ENCODE results near the gene ZMYM5.
"Not testable (repeated sequence)": the region's sequence is repeated elsewhere in the genome, so short reads cannot be mapped to it uniquely, and the experiment has no call there.

ZMYM5 gene

GRCh38 chr13:19818223-19818842 lies 45.1 kb downstream of the ZMYM5 start:
- no peak for DNase-seq (ENCODE audit: low read depth)

DNA sequence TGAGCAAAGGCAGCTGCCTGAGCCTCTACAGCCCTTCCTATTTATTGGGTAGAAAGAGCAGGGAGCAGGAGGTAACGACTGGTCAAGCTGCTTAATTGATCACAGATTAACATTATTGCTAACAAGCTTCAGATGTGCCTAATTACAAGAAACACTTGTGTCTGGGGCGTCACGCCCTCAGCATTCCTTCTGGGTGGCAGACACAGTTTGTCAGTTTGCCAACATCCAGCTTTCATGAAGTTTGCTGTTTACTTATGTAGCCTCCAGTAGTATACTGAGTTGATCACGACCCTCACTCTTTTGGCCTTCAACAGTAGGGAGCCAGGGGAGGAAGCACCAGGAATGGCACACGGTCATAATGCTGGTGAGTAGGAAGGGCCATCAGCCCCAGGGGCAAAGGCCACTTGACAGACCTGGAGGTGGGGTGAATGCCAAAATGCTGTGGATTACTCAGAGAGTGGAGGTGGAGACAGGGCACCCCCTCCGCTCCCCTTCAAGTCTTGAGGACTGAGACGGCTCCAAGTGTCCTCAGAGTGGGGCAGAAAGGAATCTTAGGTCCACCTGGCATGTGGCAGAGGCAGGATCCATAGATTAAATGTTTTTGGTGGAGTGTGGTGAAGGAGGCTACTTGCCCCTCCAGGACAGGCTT lies 45.8 kb downstream of the ZMYM5 start:
- no peak for DNase-seq (ENCODE audit: low read depth)

DNA sequence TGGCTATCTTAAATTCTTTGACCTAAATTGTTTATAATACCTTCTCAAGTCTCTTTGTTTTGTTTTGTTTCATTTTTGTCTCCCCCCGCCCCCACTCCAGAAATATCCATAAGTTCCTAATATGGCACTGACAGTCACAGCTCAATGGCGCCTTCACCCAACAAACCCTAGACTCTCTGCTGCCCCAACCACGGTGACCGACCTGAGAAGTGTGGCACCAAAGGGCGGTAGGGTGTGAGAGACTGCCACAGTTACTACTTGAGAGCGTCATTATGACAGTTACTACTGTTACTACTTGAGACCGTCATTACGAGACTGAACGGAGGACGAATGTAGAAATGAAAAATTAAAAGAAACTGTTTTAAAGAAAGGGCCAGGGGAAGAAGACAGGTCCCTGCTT lies 46.3 kb downstream of the ZMYM5 start:
- DNase-seq (ENCODE audit: low read depth), result no peak

DNA sequence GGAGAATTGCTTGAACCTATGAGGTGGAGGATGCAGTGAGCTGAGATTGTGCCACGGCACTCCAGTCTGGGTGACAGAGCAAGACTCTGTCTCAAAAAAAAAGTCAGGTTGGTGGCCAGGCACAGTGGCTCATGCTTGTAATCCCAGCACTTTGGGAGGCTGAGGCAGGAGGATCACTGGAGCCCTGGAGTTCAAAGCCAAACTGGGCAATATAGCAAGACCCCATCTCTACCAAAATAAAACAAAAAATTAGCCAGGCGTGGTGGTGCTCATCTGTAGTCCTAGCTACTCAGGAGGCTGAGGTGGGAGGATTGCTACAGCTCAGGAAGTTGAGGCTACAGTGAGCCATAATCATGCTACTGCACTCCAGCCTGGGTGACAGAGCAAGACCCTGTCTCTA lies 47.6 kb downstream of the ZMYM5 start:
- DNase-seq (ENCODE audit: low read depth), result not testable (repeated sequence)

DNA sequence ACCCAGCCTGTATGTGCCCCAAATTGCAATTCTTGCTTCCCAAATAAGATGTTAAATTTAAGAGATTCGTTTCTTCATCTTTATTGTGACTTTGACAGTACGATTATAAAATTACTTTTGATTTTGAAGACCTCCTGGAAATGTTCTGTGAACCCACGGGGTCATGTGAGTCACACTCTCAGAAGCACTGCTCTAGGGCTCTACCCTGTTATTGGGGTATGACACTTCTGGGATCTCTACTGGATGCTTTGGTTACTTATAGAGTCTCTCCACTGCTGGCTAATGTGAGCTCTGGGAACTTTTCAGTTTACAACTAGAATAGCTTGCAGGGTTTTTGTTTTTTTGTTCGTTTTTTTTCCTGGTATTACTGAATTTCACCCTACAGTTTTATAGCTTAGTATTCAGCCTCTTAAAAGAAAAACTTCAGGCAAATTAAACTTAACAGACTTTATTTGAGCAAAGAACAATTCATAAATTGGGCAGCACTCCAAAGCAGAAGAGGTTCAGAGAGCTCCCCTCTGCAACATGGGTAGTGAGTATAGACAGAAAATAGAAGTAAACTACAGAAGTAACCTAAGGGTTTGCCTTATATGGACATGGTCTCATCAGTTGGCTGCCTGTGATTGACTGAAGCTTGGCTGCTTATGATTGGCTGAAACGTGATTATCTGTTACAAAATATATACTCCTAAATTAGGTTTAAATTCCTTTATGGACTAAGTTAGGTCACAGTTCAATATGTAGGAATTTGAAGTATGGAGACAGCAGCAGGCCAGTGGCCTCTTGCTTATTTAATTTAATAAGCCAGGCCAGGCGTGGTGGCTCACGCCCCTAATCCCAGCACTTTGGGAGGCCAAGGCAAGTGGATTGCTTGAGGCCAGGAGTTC lies 52.2 kb downstream of the ZMYM5 start:
- no peak for DNase-seq (ENCODE audit: low read depth)

DNA sequence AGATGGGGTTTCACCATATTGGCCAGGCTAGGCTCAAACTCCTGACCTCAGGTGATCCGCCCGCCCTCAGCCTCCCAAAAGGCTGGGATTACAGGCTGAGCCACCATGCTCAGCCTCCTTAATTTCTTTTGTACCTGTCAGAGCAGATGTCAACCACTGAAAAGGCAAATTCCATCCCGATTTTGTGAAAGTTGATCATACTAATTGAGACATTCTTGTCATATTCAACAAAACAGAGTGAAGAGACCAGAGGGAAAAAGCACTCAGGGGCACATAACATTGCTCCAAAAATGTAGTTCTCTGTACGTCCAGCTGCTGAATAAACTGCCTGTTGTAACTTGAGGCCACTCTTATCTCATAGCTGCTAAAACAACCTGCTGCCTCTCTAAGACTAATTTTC lies 53.3 kb downstream of the ZMYM5 start:
- no peak for DNase-seq (ENCODE audit: low read depth)

DNA sequence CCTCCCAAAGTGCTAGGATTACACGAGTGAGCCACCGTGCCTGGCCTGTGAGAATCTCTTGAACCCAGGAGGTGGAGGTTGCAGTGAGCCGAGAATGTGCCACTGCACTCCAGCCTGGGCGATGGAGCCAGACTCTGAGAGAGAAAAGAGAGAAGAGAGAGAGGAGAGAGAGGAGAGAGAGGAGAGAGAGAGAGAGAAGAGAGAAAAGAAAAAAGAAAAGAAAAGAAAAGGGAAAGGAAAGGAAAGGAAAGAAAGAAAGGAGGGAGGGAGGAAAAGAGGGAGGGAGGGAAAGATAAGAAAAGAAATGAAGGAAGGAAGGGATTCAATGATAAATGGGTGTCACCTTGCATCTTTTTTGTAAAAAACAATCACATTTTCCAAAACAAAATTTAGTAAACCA lies 57.7 kb downstream of the ZMYM5 start:
- DNase-seq (ENCODE audit: low read depth), result no peak

GRCh38 chr13:19795956-19796355 lies 67.5 kb downstream of the ZMYM5 start:
- DNase-seq (ENCODE audit: low read depth), result no peak

DNA sequence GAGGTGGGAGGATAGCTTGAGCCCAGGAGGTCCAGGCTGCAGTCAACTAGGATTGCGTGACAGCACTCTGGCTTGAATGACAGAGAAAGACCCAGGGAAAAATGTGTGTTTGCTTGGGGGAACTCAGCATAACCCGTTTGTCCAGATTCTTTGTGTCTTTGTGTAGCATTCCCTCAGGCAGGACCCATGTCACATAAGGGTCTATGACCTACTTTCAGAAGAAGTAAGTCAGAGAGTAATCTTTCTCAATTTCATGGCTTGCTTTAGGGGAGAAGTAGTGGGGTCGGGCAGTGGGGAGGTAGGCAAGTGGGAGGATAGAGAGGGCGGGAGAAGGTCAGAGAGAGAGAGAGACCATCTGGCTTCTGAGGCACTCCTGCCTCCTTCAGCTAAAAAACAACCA lies 68.8 kb downstream of the ZMYM5 start:
- no peak for DNase-seq (ENCODE audit: low read depth)

- no peak for DNase-seq (ENCODE audit: low read depth)
Observed at GRCh38 chr13:19791953-19792537, 71.4 kb downstream of the ZMYM5 start.

- peak; percentile 95 for DNase-seq (ENCODE audit: low read depth)
Observed at GRCh38 chr13:19782727-19783682, 80.4 kb downstream of the ZMYM5 start, which contains the start of gene PSPC1. PSPC1 (minus strand) TSS chr13:19782945; CDS start chr13:19782757, 188 bp downstream.

GRCh38 chr13:19782049-19782726 lies 81.3 kb downstream of the ZMYM5 start:
- DNase-seq (ENCODE audit: low read depth), result peak; percentile 36

DNA sequence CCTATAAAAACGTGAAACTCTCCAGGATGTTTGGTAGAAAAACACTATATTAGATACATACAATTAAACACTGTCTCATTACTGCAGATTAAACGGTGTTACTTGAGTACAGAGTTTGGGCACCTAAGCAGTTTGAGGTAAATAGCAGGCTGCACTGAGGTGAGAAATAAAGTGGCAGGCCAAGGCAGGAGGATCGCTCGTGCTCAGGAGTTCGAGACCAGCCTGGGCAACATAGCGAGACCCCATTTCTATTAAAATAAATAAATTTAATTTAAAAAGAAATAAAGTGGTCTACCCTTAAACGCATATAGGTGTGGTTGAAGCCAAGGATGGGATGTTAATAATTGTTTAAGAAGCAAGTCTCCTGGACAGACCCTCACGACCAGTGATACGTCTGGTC lies 81.9 kb downstream of the ZMYM5 start:
- DNase-seq (ENCODE audit: low read depth), result no peak

DNA sequence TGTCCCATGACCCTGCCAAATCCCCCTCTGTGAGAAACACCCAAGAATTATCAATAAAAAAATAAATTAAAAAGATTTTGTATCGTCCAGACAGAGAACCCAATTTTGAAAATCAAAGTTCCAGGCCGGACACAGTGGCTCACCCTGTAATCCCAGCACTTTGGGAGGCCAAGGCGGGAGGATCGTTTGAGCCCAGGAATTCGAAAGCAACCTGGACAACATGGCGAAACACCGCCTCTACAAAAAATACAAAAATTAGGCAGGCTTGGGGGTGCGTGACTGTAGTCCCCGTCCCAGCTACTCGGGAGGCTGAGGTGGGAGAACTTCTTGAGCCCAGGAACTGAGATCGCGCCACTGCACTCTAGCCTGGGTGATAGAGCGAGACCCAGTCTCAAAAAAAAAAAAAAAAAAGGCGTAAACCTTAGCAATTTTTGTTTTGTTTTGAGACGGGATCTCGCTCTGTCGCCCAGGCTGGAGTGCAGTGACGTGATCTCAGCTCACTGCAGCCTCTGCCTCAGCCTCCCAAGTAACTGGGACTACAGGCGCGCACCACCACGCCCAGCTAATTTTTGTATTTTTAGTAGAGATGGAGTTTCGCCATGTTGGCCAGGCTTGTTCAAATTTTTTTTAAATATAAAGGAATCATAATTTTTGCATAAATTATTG lies 82.6 kb downstream of the ZMYM5 start:
- not testable (repeated sequence) for DNase-seq (ENCODE audit: low read depth)
